Fibroblast of lung (primary cell): ENCODE results near the gene BCAS3. TPM values are rescaled to one million over a fixed set of nuclear protein-coding genes. Genes with fewer than 3 reads are reported as not detected.

ENCODE experiments used
- DNase-seq, 2 donors: peaks; one replicate each; pipeline versions ENCODE4 v3.0.0 to v3.0.0-alpha.2; 2010; ENCODE audit warnings: low read depth in 2 of 2
- H2AFZ ChIP-seq: 2 replicates; pipeline ENCODE4 v1.5.1; 2012; ENCODE audit warnings: low read length, control low read depth, inconsistent platforms
- H3K27ac ChIP-seq: 2 replicates; pipeline ENCODE4 v1.5.1; 2011; ENCODE audit warnings: low read length, control low read depth; ENCODE audit not compliant: insufficient read depth
- H3K27me3 ChIP-seq: 2 replicates; pipeline ENCODE4 v1.5.1; 2011; ENCODE audit warnings: mild to moderate bottlenecking, low read length; ENCODE audit not compliant: control insufficient read depth, insufficient read depth
- H3K36me3 ChIP-seq: 2 replicates; pipeline ENCODE4 v1.5.1; 2011; ENCODE audit warnings: low read length; ENCODE audit not compliant: control insufficient read depth, insufficient read depth
- H3K4me1 ChIP-seq: 2 replicates; pipeline ENCODE4 v1.5.1; 2011; ENCODE audit warnings: low read length; ENCODE audit not compliant: control insufficient read depth, insufficient read depth; ENCODE audit errors: extremely low read depth
- H3K4me2 ChIP-seq: 2 replicates; pipeline ENCODE4 v1.5.1; 2011; ENCODE audit warnings: low read length, control low read depth; ENCODE audit not compliant: insufficient read depth; ENCODE audit errors: extremely low read depth
- H3K4me3 ChIP-seq, 4 experiments: fragments of 200-600 bp in 1 of 4; sonication (generic) in 1 of 4; replicated peaks in 1 of 4; 2 replicates each; pipeline ENCODE4 v1.5.1; 2011 to 2016; ENCODE audit warnings: low read length in 4 of 4, low read depth in 3 of 4, mild to moderate bottlenecking in 3 of 4, control low read depth in 2 of 4, inconsistent platforms in 1 of 4, mixed read lengths in 1 of 4; ENCODE audit not compliant: insufficient read depth in 1 of 4; ENCODE audit errors: control extremely low read depth in 1 of 4
- H3K79me2 ChIP-seq: 2 replicates; pipeline ENCODE4 v1.5.1; 2012; ENCODE audit warnings: mild to moderate bottlenecking, low read length, inconsistent platforms; ENCODE audit not compliant: control insufficient read depth, insufficient read depth
- H3K9ac ChIP-seq: 2 replicates; pipeline ENCODE4 v1.5.1; 2011; ENCODE audit warnings: mild to moderate bottlenecking, low read length, control low read depth; ENCODE audit not compliant: insufficient read depth
- H3K9me3 ChIP-seq: 2 replicates; pipeline ENCODE4 v1.5.1; 2012; ENCODE audit warnings: low read depth, low read length; ENCODE audit not compliant: control insufficient read depth, insufficient read depth
- H4K20me1 ChIP-seq: 2 replicates; pipeline ENCODE4 v1.5.1; 2011; ENCODE audit warnings: low read length; ENCODE audit not compliant: control insufficient read depth, insufficient read depth; ENCODE audit errors: extremely low read depth
- CTCF ChIP-seq, 2 donors: IDR thresholded peaks in 1 of 2; conservative IDR thresholded peaks in 1 of 2; 1 replicate in 1 of 2; 2 replicates in 1 of 2; pipeline ENCODE4 v1.5.1; 2011 to 2012; ENCODE audit warnings: low read length in 2 of 2, control low read depth in 1 of 2, inconsistent platforms in 1 of 2, low read depth in 1 of 2, mild to moderate bottlenecking in 1 of 2
- EZH2 ChIP-seq: IDR thresholded peaks from 2 replicates; pipeline ENCODE4 v1.5.1; 2012; ENCODE audit warnings: low read length, control low read depth, mild to moderate bottlenecking; ENCODE audit errors: missing control alignments
- polyA plus RNA-seq, 2 donors: library from polyadenylated mRNA; depleted of rRNA in 1 of 2; stranded (reverse) in 1 of 2; unstranded in 1 of 2; fragments of >200 nt; gene quantifications; 2 replicates each; pipeline ENCODE4 v1.2.1, GENCODE V29; 2011 to 2012; ENCODE audit warnings: missing spikeins in 1 of 2
- total RNA-seq: library from RNA; depleted of rRNA; stranded (reverse); fragments of >200 nt; gene quantifications from 2 replicates; pipeline ENCODE4 v1.2.1, GENCODE V29; 2014

BCAS3 gene
- total and polyA plus RNA-seq, 2 donors (not counting 1 experiment from before 2014, with no cell fraction given) = 9.9 to 43.6 TPM

DNA sequence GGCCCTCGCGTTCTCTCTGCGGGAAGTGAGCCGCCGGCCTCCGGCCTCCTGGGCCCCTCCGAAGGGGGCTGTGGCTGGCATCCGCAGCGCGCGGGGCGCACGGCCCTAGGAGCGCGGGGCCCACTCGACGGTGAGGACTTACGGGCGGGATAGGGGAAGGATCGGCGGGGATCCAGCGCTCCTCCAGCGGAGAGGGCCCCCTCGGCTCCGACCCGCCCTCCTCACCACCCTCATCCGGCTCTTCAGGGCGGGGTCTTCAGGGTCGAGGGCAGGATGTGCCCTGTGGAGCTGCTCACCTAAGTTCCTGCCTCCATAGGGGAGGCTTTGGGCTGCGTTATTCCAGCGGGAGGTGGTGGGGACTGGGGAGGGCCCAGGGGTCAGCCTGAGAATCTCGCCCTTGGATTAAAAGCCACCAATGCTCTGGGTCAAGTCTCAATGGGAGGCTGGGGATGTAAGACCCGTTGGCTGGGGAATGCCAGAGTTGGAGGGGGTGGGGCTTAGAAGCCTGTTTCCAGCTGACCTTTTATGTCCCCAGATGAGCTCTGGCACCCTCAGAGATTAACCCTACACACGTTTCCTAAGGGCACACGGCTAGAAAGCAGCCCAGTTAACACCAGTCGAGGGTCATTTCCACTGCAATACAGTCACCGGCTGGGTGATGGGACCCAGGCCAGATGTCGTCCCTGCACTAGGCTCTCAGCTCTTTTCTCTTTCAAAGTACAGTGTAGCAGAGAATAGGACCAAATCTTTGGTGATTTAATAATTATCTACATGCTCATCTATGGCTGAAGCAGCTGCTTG is 735.4 kb downstream of the BCAS3 start:
- Histone ChIP-seq H3K79me2 (peaks cover 41% of the 10 kb centered on the region), H3K4me1 (peaks cover 35% of the 10 kb centered on the region)

DNA sequence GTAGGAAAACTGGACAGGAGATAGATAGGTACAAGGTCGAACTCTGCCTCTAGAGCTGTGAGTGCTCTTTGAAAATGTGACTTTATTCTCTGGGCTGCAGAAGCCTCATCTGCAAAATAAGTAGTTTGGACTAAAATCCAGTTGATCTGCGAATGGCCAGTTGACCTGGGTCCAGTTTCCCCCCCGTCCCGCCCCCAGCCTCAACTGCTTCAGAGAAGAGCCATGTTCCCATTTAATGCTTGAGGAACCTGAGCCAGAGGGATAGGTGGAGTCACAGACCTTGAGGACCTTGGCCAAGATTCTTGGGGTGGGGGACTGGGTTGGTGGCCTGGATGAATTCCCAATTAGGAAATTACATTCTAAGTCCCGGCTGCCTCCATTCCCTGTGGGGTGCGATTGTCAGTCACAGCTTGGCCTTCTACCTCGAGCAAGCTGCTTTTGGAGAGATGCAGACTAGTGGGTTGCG is 736.0 kb downstream of the BCAS3 start:
- Histone ChIP-seq H2AFZ (no peak overlapping the region), H3K36me3 (peaks cover 2% of the 10 kb centered on the region), H3K4me1 (peaks cover 34% of the 10 kb centered on the region), H3K27ac (peak overlapping the region; percentile 89), H3K9me3 (no peaks in the 10 kb centered on the region), H3K79me2 (peaks cover 35% of the 10 kb centered on the region), H3K27me3 (no peaks in the 10 kb centered on the region), H3K9ac (peak overlapping the region; percentile 87), H3K4me3 (peak overlapping the region; percentile 60 to 81 (median 67)), H4K20me1 (no peaks in the 10 kb centered on the region), H3K4me2 (peak overlapping the region; percentile 92)
- peak in 1 of 2 donors; percentile 20 for DNase-seq
- TF ChIP-seq EZH2 (no peak), CTCF (conservative IDR thresholded peaks at IDR 0.05 in 1 of 2, IDR thresholded peaks at IDR 0.05 in 1 of 2; ENCODE audit: low read depth in 1 of 2, low read length in 2 of 2) (no peak)

More for the DNA sequence above, 735.4 kb downstream of the BCAS3 start:
- TF ChIP-seq CTCF (conservative IDR thresholded peaks at IDR 0.05 in 1 of 2, IDR thresholded peaks at IDR 0.05 in 1 of 2; ENCODE audit: low read depth in 1 of 2, low read length in 2 of 2) = no peak
- no peak for TF ChIP-seq EZH2
- peaks cover 9% of the 10 kb centered on the region for H3K36me3 ChIP-seq
- peak in 1 of 2 donors; percentile 28 for DNase-seq
- no peaks in the 10 kb centered on the region for H3K9me3 ChIP-seq
- no peaks in the 10 kb centered on the region for H4K20me1 ChIP-seq
- peak overlapping the region; percentile 87 for H3K9ac ChIP-seq
- peak overlapping the region; percentile 89 for H3K27ac ChIP-seq
- H3K4me3 ChIP-seq = peak overlapping the region; percentile 60 to 81 (median 67)
- H2AFZ ChIP-seq = no peak overlapping the region
- H3K4me2 ChIP-seq = peak overlapping the region; percentile 92
- no peaks in the 10 kb centered on the region for H3K27me3 ChIP-seq

- H2AFZ ChIP-seq = no peak overlapping the region
- H3K4me2 ChIP-seq = peak overlapping the region; percentile 58
- H3K9me3 ChIP-seq = no peaks in the 10 kb centered on the region
- H4K20me1 ChIP-seq = no peaks in the 10 kb centered on the region
- no peak for TF ChIP-seq CTCF (conservative IDR thresholded peaks at IDR 0.05 in 1 of 2, IDR thresholded peaks at IDR 0.05 in 1 of 2; ENCODE audit: low read depth in 1 of 2, low read length in 2 of 2)
- TF ChIP-seq EZH2 = no peak
- peaks cover under 1% of the 10 kb centered on the region for H3K36me3 ChIP-seq
- H3K4me1 ChIP-seq = peaks cover 33% of the 10 kb centered on the region
- peak overlapping the region; percentile 57 for H3K27ac ChIP-seq
- no peak overlapping the region for H3K9ac ChIP-seq
- H3K27me3 ChIP-seq = no peaks in the 10 kb centered on the region
- peak in 1 of 2 donors; percentile 72 for DNase-seq
- H3K79me2 ChIP-seq = peaks cover 29% of the 10 kb centered on the region
- H3K4me3 ChIP-seq = peak overlapping the region in 1 of 4 experiments; percentile 81
These were observed 736.7 kb downstream of the BCAS3 start for GRCh38 chr17:61414141-61414935.
